NCI-H82 (cell line): ENCODE measurements around the gene ACOX1.

ENCODE experiments used
- DNase-seq: peaks from one replicate; lab custom pipeline; 2025; lab: John Stamatoyannopoulos, UW

Gene ACOX1

DNA sequence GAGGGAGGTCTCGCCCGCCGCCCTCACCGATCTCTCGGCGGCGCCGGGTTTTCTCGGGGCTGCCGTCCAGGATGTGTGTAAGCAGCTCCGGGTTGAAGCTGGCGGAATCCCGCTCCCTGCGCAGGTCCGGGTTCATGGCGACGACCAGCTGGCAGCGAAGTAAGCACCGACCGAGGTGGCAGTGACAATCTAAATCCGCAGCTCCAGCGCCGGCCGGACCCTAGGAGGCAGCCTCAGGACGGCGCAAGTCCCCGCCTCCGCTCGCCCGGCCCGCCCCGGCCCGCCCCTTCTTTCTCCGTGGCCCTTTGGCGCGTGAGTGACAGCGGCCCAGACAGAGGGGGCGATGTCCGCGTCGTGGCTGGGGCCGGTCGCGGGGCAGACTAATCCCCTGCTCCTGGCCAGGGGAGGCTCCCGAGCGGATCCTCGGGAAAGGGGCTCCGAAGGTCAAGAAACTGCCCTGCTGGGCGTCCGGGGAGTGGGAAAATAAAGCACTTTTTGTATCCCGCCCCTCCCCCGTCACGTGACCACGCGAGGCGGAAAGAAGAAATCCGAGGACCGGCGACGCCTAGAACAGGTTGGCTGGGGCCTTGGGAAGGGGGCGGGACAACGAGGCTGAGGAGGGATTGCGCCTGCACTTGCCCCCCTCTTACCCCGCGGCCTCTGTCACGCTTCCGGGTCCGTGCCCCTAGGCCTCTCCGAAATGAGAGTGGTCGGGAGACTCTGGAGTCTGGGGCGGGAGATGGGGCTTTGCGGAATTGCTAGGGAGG, at the start of gene ACOX1, which contains the start of gene TEN1:
Gene ACOX1, minus strand, starts transcription at position 229 of the 767 bp plus-strand sequence. Its CDS starts 93 bp downstream, at position 136.
Gene TEN1, plus strand, starts transcription at position 303 of the 767 bp plus-strand sequence. CDS start 6,953 bp downstream, outside the sequence.
- peak; percentile 99 for DNase-seq

DNA sequence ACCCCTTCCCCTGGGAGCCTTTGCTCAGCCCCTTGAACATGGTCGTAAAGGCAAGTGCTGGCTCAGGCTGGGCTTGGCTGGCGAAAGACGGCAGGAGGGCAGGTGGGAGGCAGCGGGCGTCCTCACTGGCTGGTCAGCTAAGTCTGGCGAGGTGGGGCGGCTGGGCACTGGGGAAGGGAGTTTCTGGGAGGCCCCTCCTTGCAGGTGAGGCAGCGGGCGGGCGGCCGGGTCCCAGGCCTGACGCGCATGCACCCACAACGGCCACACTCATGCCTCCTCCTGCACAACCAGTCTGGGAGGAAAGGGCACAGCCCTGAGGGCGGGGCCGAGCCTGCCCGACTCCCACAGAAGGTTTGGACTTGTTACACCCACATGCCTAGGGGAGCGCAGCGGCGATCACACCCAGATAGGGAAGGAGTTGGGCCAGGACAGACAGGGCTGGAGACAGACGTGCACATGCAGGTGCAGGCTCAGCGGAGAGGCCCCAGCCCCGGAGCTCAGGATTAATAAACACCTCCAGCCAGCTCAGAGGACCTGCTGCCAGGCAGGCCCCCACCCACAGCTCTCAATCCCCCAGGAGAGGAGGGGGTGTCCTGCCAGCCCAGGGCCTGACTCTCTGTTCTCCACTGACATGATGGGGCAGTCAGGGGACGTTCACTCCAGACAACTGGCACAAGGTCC, 48.3 kb upstream of the ACOX1 start, which contains the start of gene EVPL:
Gene EVPL, minus strand, starts transcription at position 148 of the 681 bp plus-strand sequence. Its CDS starts 108 bp downstream, at position 40.
- DNase-seq, result peak; percentile 36

DNA sequence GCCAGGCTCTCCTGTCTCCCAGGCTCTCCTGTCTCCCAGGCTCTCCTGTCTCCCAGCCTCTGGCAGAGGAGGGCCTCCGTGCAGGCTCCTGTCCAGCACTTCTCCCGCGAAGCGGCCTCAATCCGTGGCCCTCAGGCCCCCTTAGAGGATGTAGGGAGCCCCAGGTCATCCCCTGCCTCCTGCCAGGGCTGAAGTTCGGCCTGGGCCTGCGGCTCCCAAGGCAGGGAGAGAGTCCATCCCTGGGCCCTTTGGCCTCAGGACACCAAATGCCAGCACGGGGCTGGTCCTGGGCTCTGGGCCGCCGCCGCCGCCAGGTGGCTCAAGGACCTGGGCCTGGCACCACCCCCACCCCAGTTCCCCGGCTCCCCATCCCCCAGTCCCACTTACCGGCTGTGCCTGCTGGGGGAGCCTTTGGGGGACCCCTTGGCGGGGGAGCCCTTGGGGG, 47.8 kb upstream of the ACOX1 start:
- DNase-seq, result no peak

DNA sequence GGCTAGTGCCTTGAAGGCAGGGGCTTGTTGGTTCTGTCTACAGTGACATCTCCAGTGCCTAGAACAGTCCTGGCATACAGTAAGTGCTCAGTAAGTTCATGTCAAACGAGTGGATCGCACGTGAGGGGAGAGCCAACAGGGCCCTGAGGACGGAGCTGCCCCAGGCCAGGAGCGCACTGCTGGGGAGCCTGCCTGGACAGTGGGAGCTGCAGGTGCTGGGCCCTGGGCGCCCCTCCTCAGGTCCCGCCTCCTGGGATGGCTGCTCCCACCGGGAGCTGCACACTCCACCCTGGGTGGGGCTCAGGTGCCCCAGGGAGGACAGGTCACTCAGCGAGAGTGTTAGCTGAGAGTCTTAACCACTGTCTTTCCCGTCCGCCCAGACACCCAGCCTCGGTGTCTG, 46.3 kb upstream of the ACOX1 start:
- no peak for DNase-seq

DNA sequence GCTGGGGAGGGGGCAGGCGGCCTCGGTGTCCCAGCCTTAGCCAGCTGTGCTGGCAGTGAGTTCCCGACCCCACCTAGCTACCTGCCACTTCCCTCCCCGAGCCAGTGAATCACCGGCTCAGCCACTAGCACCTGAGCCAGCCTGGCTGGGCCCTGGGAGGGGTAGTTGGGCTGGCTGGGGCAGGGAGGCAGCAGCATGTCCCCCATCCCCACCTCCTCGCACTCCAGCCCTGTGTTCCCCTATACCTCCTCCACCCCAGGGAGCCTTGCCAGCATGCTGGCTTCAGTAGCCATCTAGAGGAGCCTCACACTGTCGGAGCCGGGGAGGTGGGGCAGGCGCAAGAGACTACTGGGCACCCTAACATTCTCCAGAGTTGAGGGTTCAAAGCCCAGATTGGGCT, 45.4 kb upstream of the ACOX1 start:
- DNase-seq, result no peak

DNA sequence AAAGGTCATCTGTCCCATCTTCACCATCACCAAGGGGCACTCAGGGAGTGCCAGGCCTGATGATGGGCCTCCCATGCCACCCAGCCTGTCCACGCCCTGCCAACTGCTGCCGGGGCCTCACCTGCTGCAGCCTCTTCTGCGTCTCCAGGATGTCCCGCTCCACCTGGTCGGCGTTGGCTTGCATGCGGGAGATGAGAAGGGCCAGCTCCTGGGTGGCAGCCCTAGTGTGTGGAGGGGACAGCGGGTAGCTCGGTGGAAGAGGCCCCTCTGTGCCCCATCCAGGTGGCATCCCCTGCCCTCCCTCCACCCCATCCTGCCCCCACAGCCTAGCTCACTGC, 44.9 kb upstream of the ACOX1 start:
- no peak for DNase-seq

DNA sequence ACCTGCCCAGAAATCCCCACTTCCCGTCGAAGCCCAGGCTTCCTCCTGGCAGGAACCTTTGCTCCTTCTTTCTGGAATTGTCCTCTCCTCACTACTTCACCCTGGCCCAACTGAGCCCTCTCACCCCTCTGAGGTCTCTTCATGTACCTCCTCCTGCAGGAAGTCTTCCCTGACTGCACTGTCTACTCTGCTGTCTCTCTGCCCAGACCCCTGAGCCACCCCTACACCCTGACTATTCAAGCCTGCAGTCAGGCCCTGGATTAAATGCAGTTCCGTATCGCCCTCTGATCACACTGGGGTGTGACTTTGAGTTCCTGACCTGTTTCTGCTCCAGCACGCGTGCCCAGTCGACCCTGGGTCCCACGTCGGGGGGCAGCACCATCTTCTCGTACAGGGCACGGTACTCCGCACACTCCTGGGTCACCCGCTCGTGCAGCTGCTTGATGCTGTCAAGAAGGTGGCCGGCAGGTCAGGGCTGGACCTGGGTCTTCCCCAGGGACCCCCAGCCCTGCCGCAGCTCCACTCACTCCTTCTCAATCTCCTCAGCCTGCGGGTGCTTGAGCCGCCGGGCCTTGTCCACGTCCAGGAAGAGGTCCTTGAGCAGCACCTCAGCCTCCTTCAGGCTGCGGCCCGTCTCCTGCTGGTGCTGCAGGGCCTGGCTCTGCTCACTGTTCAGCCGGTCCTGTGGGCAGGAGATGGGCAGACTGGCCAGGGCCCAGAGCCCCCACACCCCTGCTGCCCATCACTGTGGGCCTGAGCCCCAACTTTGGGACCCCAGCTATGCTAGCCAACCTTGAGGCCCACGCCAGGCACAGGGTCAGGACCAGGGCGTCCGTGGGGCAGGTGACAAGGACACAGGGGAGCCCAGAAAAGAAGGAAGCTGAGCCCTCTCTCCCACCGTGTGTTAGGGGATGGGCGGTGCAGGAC, 44.3 kb upstream of the ACOX1 start:
- no peak for DNase-seq

DNA sequence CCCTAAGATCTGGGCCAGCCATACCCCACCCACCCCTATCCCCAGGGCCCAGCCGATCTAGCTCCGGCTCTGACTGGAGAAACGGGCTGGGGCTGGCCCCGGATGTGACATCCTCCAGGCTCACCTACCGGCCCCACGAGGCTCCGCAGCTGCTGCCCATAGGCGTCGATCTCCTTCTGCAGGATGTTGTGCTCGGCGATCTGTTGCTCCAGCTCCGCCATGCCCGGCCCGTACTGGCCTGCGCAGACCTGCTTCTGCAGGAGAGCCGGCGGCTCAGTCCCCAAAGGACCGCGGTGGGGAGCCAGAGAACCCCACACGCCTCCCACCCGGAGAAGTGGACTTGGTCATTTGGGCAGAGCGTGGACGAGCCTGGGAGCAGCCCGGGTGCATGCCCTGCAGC, 43.3 kb upstream of the ACOX1 start:
- DNase-seq, result no peak

DNA sequence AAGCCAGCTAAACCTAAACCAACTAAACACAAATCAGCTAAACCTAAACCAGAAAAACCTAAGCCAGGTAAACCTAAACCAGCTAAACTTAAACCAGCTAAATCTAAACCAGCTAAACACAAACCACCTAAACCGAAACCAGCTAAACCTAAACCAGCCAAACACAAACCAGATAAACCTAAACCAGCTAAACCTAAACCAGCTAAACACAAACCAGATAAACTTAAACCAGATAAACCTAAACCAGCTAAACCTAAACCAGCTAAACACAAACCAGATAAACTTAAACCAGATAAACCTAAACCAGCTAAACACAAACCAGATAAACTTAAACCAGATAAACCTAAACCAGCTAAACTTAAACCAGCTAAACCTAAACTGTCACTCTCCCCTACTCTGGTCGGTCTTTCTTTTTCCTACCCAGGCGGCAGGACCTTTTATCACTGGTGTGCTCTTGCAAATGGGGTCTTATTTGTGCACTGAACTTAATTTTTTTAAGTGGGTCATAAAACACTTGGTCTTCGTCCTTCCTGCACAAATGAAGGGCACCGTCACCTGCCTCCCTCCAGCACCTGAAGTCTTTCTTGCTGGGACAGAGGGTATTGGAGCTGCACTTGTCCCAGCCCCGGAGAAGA, 41.0 kb upstream of the ACOX1 start:
- no peak for DNase-seq

DNA sequence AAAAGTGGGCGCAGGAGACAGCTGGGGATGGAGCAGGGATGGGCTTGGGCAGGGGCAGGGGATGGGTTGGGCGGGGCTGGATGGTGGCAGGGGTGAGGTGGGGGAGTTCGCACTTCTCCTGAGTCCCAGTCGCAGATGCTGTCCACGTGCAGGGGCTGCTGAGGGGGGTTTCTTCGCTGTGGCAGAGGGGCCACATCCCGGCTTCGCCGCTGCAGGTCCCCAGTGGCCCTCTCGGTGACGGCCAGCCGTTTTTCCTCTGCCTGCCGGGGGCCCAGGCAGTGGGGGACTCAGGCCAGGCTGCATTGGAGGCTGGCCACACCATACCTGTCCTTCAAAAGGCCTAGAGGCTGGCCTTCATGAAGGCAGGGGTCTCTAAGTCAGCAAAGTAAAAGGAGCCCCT, 39.8 kb upstream of the ACOX1 start:
- no peak for DNase-seq

DNA sequence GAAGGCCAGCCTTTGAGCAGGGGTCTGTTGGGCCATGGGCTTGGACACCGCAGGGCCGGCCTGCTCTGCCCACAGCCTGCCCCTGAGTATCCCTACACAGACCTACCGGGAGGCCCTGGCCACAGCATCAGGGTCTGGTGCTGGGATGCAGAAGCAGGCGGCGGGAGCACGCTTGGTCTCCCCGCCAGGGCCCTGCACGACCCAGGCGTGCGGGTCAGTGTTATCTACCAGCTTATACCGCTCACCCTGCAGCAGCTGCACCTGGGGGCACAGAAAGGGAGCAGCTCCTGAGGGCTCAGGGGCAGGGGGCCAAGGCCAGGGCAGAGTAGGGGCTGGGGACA, 39.3 kb upstream of the ACOX1 start:
- DNase-seq, result no peak

DNA sequence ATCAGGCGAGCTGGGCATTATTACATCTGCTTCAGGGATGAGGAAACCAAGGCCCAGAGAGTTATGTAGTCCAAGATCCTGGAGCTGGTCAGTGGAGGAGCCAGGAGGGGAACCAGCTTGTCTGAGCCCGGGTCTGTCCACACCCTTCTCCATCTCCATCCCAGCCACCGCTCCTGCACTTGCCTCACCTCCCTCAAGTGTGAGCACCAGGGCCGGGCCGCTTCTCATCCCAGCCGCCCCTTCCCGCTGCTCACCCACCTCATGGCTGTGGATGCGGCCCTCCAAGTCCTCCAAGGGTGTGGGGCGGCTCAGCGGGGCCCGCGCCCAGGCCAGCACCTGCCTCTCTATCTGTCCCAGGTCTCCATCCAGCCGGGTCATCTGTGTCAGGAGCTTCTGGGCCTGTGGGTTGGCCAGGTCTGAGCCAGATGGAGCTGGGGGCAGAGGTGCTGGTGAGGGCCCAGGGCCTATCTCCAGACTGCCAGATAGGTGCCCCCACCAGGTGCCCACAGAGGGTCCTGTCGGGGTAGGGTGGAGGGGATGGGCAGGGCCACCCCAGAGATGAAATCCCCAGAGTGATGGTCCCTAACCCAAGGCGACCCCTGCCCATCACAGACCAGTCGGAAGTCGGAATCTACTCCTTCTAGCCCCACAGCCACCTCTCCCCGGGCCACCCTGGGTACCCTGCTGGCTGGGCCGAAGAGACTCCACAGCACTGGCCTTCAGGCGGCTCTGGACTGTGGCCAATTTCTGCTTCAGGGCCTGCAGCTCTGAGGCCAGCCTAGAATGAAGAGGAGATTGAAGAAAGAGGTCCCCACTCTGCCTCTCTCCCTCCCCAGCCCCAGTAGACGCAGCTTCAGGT, 38.7 kb upstream of the ACOX1 start:
- no peak for DNase-seq

DNA sequence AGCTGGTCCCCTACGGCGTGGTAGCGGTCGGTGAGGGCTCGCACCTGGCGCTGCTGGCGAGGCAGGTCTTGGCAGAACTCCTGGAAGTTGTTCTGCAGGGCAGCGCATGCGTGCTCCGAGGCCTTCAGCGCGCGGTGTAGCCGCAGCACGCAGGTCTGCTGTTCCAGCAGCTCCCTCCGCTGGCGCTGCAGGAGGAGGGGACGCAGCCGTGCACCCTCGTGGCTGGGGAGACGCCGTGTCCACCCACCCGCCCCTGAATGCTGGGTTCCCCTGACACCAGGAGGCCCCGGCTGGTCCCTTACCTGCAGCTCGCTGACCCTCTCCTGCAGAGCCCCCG, 35.9 kb upstream of the ACOX1 start:
- DNase-seq, result no peak

DNA sequence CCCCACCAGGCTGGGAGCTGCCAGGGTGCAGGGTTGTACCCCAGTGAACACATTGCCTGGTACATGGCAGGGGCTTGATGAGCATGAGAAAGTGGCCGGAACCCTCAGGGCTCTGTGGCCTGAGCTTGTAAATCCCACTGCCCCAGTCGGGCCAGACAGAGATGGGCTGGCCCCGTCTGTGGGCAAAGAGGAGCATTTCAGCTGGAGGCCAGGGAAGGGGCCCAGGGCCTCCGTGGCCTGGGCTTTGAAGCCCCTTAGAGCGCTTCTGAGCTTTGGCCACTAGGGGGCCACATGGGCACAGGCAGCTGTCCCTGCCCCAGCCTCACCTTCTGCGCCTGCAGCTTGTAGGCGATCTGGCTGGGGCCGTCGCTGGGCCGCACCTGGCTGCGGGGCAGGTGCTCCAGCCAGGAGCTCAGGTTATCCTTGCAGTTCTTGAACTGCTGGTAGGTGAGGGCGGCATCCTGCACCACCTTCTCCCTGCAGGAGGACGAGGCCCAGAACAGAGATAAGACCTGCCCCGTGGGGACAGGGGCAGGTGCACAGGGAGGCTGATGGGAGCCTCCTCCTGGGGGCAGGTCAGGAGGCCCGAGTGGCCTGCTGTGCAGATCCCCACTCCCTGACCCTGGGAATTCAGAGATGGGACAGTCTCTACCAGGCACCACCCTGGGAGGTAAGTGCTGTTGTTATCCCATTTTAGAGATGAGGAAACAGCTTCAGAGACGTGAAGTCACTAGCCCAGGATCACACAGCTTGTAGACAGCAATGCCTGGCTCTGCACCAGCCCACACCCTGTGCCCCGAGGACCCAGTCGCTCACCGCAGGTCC, 35.3 kb upstream of the ACOX1 start:
- peak; percentile 90 for DNase-seq

DNA sequence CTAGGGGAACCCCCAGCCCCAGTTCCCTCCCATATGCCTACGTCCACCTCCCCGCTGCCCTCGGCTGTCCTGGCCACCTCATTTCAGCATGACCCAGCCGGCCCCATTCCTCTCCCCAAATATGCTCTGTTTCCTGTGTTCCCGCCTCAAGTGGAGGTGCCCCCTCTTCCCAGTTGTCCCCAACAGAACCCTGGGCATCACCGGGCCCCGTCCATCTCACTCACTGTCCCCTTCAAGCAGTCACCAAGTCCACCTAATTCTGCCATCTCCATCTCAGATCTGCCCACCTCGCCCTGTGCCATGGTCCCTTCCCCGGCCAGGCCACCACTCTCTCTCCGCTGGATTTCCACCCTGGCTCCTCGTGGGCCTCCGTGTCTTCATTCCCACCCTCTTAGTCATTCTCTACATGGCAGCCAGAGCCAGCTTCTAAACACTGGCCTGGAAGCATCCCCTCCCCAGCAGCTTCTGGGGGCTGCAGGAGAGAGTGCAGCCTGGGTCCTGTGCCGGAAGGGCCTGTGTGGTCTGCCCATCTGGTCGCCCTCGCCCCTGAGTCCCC, 34.5 kb upstream of the ACOX1 start:
- DNase-seq, result no peak

DNA sequence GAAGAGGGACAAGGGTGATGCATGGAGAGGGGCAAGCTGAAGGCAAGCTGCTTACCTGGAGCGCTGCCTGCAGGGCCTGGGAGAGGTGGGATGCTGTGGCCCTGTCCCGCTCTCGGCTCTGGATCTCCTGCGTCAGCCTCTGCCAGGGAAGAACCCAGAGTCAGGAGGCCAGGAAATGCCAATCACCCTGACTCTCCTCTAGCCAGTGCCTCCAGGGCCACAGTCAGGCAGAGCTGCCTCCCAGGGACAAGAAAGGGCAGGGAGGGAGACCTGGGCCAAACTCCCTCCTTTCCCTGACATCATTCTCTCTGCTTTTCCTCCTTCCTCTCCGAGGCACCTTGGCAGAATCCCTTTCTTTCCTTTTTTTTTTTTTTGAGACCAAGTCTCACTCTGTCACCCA, 33.0 kb upstream of the ACOX1 start:
- DNase-seq, result no peak

DNA sequence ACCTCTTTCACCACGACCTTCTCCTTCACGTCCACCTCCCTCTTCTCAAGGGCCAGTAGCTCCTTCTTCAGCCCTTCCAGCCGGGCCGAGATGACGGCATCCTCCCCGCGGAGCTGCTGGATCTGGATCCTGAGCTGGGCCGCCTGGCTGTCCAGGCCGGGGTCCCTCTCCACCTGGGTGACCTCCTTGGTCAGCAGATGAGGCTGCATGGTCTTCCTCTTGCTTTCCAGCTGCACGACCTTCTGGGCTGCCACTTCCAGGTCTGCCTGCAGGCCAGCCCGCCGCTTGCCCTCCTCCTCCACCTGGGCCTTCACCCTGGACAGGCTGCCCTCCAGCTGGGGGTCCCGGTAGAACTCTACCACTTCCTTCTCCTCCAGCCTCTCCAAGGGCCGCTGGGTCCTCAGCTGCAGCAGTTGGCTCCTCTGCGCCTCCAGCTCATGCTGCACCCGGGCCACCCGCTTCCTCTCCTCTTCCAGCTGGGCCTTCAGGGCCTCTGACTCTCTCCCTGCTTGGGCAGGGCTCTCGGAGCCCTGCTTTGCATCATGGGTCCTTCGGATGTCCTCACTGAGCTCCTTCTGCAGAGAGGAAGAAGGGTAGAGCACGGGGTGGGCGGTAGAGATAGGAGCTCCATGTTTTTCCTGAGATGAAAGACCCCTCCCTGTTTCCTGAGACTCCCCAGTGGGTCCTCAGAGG, 31.1 kb upstream of the ACOX1 start:
- DNase-seq, result no peak

DNA sequence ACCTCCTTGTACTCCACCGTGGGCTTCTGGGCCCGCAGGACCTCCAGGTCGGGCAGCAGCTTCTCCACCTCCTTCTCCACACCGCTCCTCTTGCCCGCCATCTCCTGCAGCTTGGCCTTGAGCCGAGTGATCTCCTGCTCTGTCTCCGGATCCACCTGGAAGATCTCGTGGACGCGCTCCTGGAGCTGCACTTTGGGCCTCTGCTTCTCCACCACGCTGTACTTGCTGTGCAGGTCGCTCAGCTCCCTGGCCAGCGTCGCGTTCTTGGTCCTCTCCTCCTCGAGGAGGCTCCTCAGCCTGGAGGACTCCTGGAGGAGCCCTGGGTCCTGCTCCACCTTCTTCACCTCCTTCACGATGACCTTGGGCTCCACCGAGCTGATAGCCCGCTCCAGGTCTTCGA, 30.5 kb upstream of the ACOX1 start:
- no peak for DNase-seq
